ENCODE results near the gene URGCP.

Gene URGCP

GRCh38 chr7:43880596-43880995 lies 25.8 kb downstream of the URGCP start:
- Histone ChIP-seq H3K36me3 (ENCODE audit: insufficient read depth, low read length) (peaks cover 82% of the 10 kb centered on the region), H2AFZ (ENCODE audit: low read depth, low read length) (no peak overlapping the region), H3K9ac (ENCODE audit: low read depth, low read length) (no peak overlapping the region), H4K20me1 (ENCODE audit: insufficient read depth, low read length) (no peaks in the 10 kb centered on the region), H3K79me2 (ENCODE audit: insufficient read depth, low read length) (no peaks in the 10 kb centered on the region), H3K9me3 (ENCODE audit: insufficient read depth, low read length, severe bottlenecking) (no peaks in the 10 kb centered on the region), H3K27me3 (ENCODE audit: insufficient read depth, low read length, poor library complexity) (no peaks in the 10 kb centered on the region), H3K4me1 (ENCODE audit: insufficient read depth, low read length) (no peaks in the 10 kb centered on the region), H3K27ac (ENCODE audit: low read length) (no peak overlapping the region), H3K4me2 (ENCODE audit: insufficient read depth, low read length) (no peak overlapping the region), H3K4me3 (ENCODE audit: low read depth in 1 of 2, low read length in 2 of 2) (no peak overlapping the region)
- DNase-seq (no peak), ATAC-seq (ENCODE audit: insufficient read depth, low read depth) (no peak)
- no peak for TF ChIP-seq CTCF (IDR thresholded peaks at IDR 0.05; ENCODE audit: borderline replicate concordance, extremely low read depth, low read length, poor library complexity, severe bottlenecking)
- no peak for TF ChIP-seq EZH2 (IDR thresholded peaks at IDR 0.05; ENCODE audit: borderline replicate concordance, low read depth, low read length, severe bottlenecking)

- no peak overlapping the region for H3K4me3 ChIP-seq (ENCODE audit: low read depth in 1 of 2, low read length in 2 of 2)
- H2AFZ ChIP-seq (ENCODE audit: low read depth, low read length): no peak overlapping the region
- peaks cover 80% of the 10 kb centered on the region for H3K36me3 ChIP-seq (ENCODE audit: insufficient read depth, low read length)
- no peaks in the 10 kb centered on the region for H3K79me2 ChIP-seq (ENCODE audit: insufficient read depth, low read length)
- H3K4me1 ChIP-seq (ENCODE audit: insufficient read depth, low read length): no peaks in the 10 kb centered on the region
- no peaks in the 10 kb centered on the region for H3K9me3 ChIP-seq (ENCODE audit: insufficient read depth, low read length, severe bottlenecking)
- H3K27ac ChIP-seq (ENCODE audit: low read length): no peak overlapping the region
- no peak overlapping the region for H3K9ac ChIP-seq (ENCODE audit: low read depth, low read length)
- DNase-seq (no peak), ATAC-seq (ENCODE audit: insufficient read depth, low read depth) (no peak)
- no peak overlapping the region for H3K4me2 ChIP-seq (ENCODE audit: insufficient read depth, low read length)
- H3K27me3 ChIP-seq (ENCODE audit: insufficient read depth, low read length, poor library complexity): no peaks in the 10 kb centered on the region
- TF ChIP-seq EZH2 (IDR thresholded peaks at IDR 0.05; ENCODE audit: borderline replicate concordance, low read depth, low read length, severe bottlenecking) (no peak), CTCF (IDR thresholded peaks at IDR 0.05; ENCODE audit: borderline replicate concordance, extremely low read depth, low read length, poor library complexity, severe bottlenecking) (no peak)
- H4K20me1 ChIP-seq (ENCODE audit: insufficient read depth, low read length): 0 out of 2 replicates have a peak, but pooled peaks cover 4% of the 10 kb centered on the region
Observed at GRCh38 chr7:43879477-43879876, 26.9 kb downstream of the URGCP start.

- H3K9ac ChIP-seq (ENCODE audit: low read depth, low read length): no peak overlapping the region
- ATAC-seq (ENCODE audit: insufficient read depth, low read depth): no peak
- 0 out of 2 replicates have a peak, but pooled peaks cover 4% of the 10 kb centered on the region for H4K20me1 ChIP-seq (ENCODE audit: insufficient read depth, low read length)
- no peaks in the 10 kb centered on the region for H3K79me2 ChIP-seq (ENCODE audit: insufficient read depth, low read length)
- H3K4me1 ChIP-seq (ENCODE audit: insufficient read depth, low read length): no peaks in the 10 kb centered on the region
- TF ChIP-seq EZH2 (IDR thresholded peaks at IDR 0.05; ENCODE audit: borderline replicate concordance, low read depth, low read length, severe bottlenecking): no peak
- no peak for TF ChIP-seq CTCF (IDR thresholded peaks at IDR 0.05; ENCODE audit: borderline replicate concordance, extremely low read depth, low read length, poor library complexity, severe bottlenecking)
- no peak overlapping the region for H3K27ac ChIP-seq (ENCODE audit: low read length)
- H3K4me2 ChIP-seq (ENCODE audit: insufficient read depth, low read length): no peak overlapping the region
- no peaks in the 10 kb centered on the region for H3K9me3 ChIP-seq (ENCODE audit: insufficient read depth, low read length, severe bottlenecking)
- no peaks in the 10 kb centered on the region for H3K27me3 ChIP-seq (ENCODE audit: insufficient read depth, low read length, poor library complexity)
- no peak overlapping the region for H2AFZ ChIP-seq (ENCODE audit: low read depth, low read length)
- H3K36me3 ChIP-seq (ENCODE audit: insufficient read depth, low read length): peaks cover 74% of the 10 kb centered on the region
- H3K4me3 ChIP-seq (ENCODE audit: low read depth in 1 of 2, low read length in 2 of 2): no peak overlapping the region
- no peak for DNase-seq
Observed at GRCh38 chr7:43878867-43879266, 27.5 kb downstream of the URGCP start.
